Measurements from ENCODE around the gene KIR3DL3. TPM values are rescaled to one million over a fixed set of nuclear protein-coding genes. Genes with fewer than 3 reads are reported as not detected.
"Not testable (repeated sequence)": the region's sequence is repeated elsewhere in the genome, so short reads cannot be mapped to it uniquely, and the experiment has no call there.

KIR3DL3 gene
- polyA plus RNA-seq, 4 donors, result not detected

- 56 to 64% (median 62%) methylated on average over 3 of the region's 3 CpGs for WGBS, 3 donors
- Histone ChIP-seq H3K4me1 (ENCODE audit: control insufficient read depth in 3 of 3, insufficient read depth in 2 of 3, low read depth in 1 of 3, low read length in 2 of 3) (no peaks in the 10 kb centered on the region), H3K27me3 (ENCODE audit: control insufficient read depth in 3 of 3, insufficient read depth in 3 of 3, low read length in 3 of 3) (no peaks in the 10 kb centered on the region), H3K27ac (ENCODE audit: low read depth in 1 of 3, low read length in 2 of 3) (no peak overlapping the region), H3K9me3 (ENCODE audit: control insufficient read depth in 2 of 2, insufficient read depth in 1 of 2, low read depth in 1 of 2, low read length in 1 of 2) (peaks cover 0 to 4% of the 10 kb centered on the region in 2 donors), H3K36me3 (ENCODE audit: control insufficient read depth in 3 of 3, insufficient read depth in 2 of 3, low read depth in 1 of 3, low read length in 3 of 3) (no peaks in the 10 kb centered on the region), H3K4me3 (ENCODE audit: low read depth in 1 of 3, low read length in 3 of 3) (no peak overlapping the region)
- FAIRE-seq (no peak), DNase-seq (no peak)
Observed at GRCh38 chr19:54724644-54725043, 402 bp downstream of the KIR3DL3 start.

DNA sequence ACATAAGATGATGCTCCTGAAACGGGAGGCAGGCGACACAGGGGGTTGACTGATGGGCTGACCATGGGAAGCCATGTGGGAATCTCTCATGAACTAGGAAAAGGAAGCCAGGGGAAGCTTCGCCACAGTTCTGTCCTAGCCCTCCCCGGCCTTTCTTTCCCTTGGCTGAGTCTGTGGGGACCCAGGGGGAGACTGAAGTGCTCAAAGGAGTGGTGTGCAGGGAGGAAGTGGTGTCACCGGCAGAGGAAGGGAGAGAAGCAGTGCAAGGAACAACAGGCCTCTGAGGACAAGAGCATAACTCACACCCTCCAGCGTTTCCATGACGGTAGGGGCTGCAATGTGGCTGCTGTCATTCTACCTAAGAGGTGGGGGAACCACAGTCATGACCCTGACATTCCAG lies 1.1 kb downstream of the KIR3DL3 start:
- no peak for DNase-seq
- WGBS, 3 donors, result 76 to 84% (median 78%) methylated on average over 7 of the region's 7 CpGs
- no peak for FAIRE-seq
- Histone ChIP-seq H3K27ac (ENCODE audit: low read depth in 1 of 3, low read length in 2 of 3) (no peak overlapping the region), H3K9me3 (ENCODE audit: control insufficient read depth in 2 of 2, insufficient read depth in 1 of 2, low read depth in 1 of 2, low read length in 1 of 2) (peaks cover 0 to 4% of the 10 kb centered on the region in 2 donors), H3K36me3 (ENCODE audit: control insufficient read depth in 3 of 3, insufficient read depth in 2 of 3, low read depth in 1 of 3, low read length in 3 of 3) (no peaks in the 10 kb centered on the region), H3K27me3 (ENCODE audit: control insufficient read depth in 3 of 3, insufficient read depth in 3 of 3, low read length in 3 of 3) (no peaks in the 10 kb centered on the region), H3K4me3 (ENCODE audit: low read depth in 1 of 3, low read length in 3 of 3) (no peak overlapping the region), H3K4me1 (ENCODE audit: control insufficient read depth in 3 of 3, insufficient read depth in 2 of 3, low read depth in 1 of 3, low read length in 2 of 3) (no peaks in the 10 kb centered on the region)

- no peak for FAIRE-seq
- no peak overlapping the region for H3K4me3 ChIP-seq (ENCODE audit: low read depth in 1 of 3, low read length in 3 of 3)
- no peak for DNase-seq
- no peaks in the 10 kb centered on the region for H3K4me1 ChIP-seq (ENCODE audit: control insufficient read depth in 3 of 3, insufficient read depth in 2 of 3, low read depth in 1 of 3, low read length in 2 of 3)
- peaks cover 0 to 4% of the 10 kb centered on the region in 2 donors for H3K9me3 ChIP-seq (ENCODE audit: control insufficient read depth in 2 of 2, insufficient read depth in 1 of 2, low read depth in 1 of 2, low read length in 1 of 2)
- no peaks in the 10 kb centered on the region for H3K36me3 ChIP-seq (ENCODE audit: control insufficient read depth in 3 of 3, insufficient read depth in 2 of 3, low read depth in 1 of 3, low read length in 3 of 3)
- WGBS, 3 donors, result 70 to 80% (median 73%) methylated on average over 10 of the region's 10 CpGs
- H3K27ac ChIP-seq (ENCODE audit: low read depth in 1 of 3, low read length in 2 of 3), result no peak overlapping the region
- H3K27me3 ChIP-seq (ENCODE audit: control insufficient read depth in 3 of 3, insufficient read depth in 3 of 3, low read length in 3 of 3), result no peaks in the 10 kb centered on the region
Observed at GRCh38 chr19:54727562-54727961, 3.3 kb downstream of the KIR3DL3 start.

DNA sequence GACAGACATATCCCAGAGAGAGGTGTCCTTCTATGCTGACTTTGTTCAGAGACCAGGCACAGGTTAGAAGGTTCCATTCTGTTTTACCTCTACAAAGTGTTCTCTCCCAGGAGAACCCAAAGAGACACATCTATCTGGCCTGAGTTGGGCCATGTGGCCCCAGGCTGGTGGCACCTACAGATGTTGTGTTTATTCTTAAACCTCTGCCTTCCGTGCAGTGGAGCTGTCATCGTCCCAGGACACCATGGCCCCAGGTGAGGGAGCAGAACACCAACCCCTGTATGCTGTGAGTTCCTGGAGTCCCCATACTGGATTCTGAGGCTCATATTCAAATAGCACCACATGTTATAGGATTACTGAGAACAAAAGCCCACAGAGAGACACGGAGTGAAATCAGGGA lies 3.9 kb downstream of the KIR3DL3 start:
- FAIRE-seq, result no peak
- WGBS, 3 donors, result 53 to 71% (median 66%) methylated on average over 3 of the region's 3 CpGs

DNA sequence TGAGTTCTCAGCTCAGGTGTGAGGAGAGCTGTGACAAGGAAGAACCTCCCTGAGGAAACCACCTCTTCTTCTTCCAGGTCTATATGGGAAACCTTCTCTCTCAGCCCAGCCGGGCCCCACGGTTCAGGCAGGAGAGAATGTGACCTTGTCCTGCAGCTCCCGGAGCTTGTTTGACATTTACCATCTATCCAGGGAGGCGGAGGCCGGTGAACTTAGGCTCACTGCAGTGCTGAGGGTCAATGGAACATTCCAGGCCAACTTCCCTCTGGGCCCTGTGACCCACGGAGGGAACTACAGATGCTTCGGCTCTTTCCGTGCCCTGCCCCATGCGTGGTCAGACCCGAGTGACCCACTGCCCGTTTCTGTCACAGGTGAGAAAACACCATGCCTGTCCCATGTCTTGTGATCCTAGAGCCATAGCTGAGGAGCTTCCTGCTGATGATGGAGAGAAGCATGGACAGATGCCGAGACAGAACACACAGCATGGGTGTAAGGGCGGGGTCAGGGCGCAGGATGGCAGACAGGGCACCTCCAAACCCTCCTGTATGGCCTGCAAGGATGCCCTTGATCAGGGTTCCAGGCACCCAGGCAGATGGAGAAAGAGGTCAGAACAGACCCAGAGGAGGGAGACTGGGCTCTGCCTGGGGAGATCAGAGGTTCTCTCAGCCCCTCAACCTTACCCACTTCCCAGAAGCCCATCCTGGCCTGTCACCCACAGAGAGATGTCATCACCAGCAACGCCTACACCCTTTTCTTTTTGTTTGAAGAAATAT lies 5.4 kb downstream of the KIR3DL3 start:
- Histone ChIP-seq H3K4me1 (ENCODE audit: control insufficient read depth in 3 of 3, insufficient read depth in 2 of 3, low read depth in 1 of 3, low read length in 2 of 3) (no peaks in the 10 kb centered on the region), H3K9me3 (ENCODE audit: control insufficient read depth in 2 of 2, insufficient read depth in 1 of 2, low read depth in 1 of 2, low read length in 1 of 2) (peaks cover 0 to 7% of the 10 kb centered on the region in 2 donors), H3K27ac (ENCODE audit: low read depth in 1 of 3, low read length in 2 of 3) (no peak overlapping the region), H3K4me3 (ENCODE audit: low read depth in 1 of 3, low read length in 3 of 3) (no peak overlapping the region), H3K36me3 (ENCODE audit: control insufficient read depth in 3 of 3, insufficient read depth in 2 of 3, low read depth in 1 of 3, low read length in 3 of 3) (no peaks in the 10 kb centered on the region), H3K27me3 (ENCODE audit: control insufficient read depth in 3 of 3, insufficient read depth in 3 of 3, low read length in 3 of 3) (no peaks in the 10 kb centered on the region)
- 67 to 75% (median 70%) methylated on average over 15 of the region's 15 CpGs for WGBS, 3 donors
- DNase-seq, result no peak
- no peak for FAIRE-seq

More for the DNA sequence above, 3.9 kb downstream of the KIR3DL3 start:
- Histone ChIP-seq H3K27me3 (ENCODE audit: control insufficient read depth in 3 of 3, insufficient read depth in 3 of 3, low read length in 3 of 3) (no peaks in the 10 kb centered on the region), H3K27ac (ENCODE audit: low read depth in 1 of 3, low read length in 2 of 3) (no peak overlapping the region), H3K36me3 (ENCODE audit: control insufficient read depth in 3 of 3, insufficient read depth in 2 of 3, low read depth in 1 of 3, low read length in 3 of 3) (no peaks in the 10 kb centered on the region), H3K9me3 (ENCODE audit: control insufficient read depth in 2 of 2, insufficient read depth in 1 of 2, low read depth in 1 of 2, low read length in 1 of 2) (peaks cover 0 to 4% of the 10 kb centered on the region in 2 donors), H3K4me3 (ENCODE audit: low read depth in 1 of 3, low read length in 3 of 3) (no peak overlapping the region), H3K4me1 (ENCODE audit: control insufficient read depth in 3 of 3, insufficient read depth in 2 of 3, low read depth in 1 of 3, low read length in 2 of 3) (no peaks in the 10 kb centered on the region)
- no peak for DNase-seq

DNA sequence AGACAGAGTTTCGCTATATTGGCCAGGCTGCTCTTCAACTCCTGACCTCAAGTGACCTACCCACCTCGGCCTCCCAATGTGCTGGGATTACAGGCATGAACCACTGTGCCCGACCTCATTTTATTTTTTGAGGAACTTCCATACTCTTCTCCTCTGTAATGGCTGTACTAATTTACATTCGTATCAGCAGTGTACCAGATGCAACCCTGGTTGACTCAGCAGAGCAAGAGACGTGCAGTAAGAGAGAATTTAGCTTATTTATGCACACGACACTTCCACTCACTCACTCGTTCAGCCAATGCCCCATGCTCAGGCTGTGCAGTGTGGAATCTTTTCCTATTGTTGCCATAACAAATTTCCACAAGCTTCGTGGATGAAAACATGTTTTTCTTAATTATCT lies 6.9 kb downstream of the KIR3DL3 start:
- Histone ChIP-seq H3K27ac (ENCODE audit: low read depth in 1 of 3, low read length in 2 of 3) (no peak overlapping the region), H3K27me3 (ENCODE audit: control insufficient read depth in 3 of 3, insufficient read depth in 3 of 3, low read length in 3 of 3) (no peaks in the 10 kb centered on the region), H3K4me3 (ENCODE audit: low read depth in 1 of 3, low read length in 3 of 3) (no peak overlapping the region), H3K9me3 (ENCODE audit: control insufficient read depth in 2 of 2, insufficient read depth in 1 of 2, low read depth in 1 of 2, low read length in 1 of 2) (peaks cover 0 to 5% of the 10 kb centered on the region in 2 donors), H3K4me1 (ENCODE audit: control insufficient read depth in 3 of 3, insufficient read depth in 2 of 3, low read depth in 1 of 3, low read length in 2 of 3) (no peaks in the 10 kb centered on the region), H3K36me3 (ENCODE audit: control insufficient read depth in 3 of 3, insufficient read depth in 2 of 3, low read depth in 1 of 3, low read length in 3 of 3) (no peaks in the 10 kb centered on the region)
- WGBS, 3 donors, result 50 to 60% (median 56%) methylated on average over 8 of the region's 8 CpGs
- FAIRE-seq (no peak), DNase-seq (no peak)

DNA sequence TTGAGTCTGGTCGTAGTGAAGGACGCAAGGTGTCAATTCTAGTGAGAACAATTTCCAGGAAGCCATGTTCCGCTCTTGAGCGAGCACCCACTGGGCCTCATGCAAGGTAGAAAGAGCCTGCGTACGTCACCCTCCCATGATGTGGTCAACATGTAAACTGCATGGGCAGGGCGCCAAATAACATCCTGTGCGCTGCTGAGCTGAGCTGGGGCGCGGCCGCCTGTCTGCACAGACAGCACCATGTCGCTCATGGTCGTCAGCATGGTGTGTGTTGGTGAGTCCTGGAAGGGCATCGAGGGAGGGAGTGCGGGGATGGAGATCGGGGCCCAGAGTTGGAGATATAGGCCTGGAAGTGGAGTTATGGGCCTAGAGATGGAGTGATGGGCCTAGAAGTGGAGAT lies 14.1 kb downstream of the KIR3DL3 start, which contains the start of gene KIR2DL3:
Gene KIR2DL3, plus strand, starts transcription at position 208 of the 400 bp plus-strand sequence. Its CDS starts 33 bp downstream, at position 241.
- WGBS, 3 donors, result 89 to 95% (median 89%) methylated on average over 14 to 16 of the region's 16 CpGs
- not testable (repeated sequence) for DNase-seq; H3K27ac ChIP-seq (ENCODE audit: low read depth in 1 of 3, low read length in 2 of 3); H3K4me3 ChIP-seq (ENCODE audit: low read depth in 1 of 3, low read length in 3 of 3); H3K27me3 ChIP-seq (ENCODE audit: control insufficient read depth in 3 of 3, insufficient read depth in 3 of 3, low read length in 3 of 3); H3K4me1 ChIP-seq (ENCODE audit: control insufficient read depth in 3 of 3, insufficient read depth in 2 of 3, low read depth in 1 of 3, low read length in 2 of 3); FAIRE-seq; H3K36me3 ChIP-seq (ENCODE audit: control insufficient read depth in 3 of 3, insufficient read depth in 2 of 3, low read depth in 1 of 3, low read length in 3 of 3)
- peaks cover 0 to 10% of the 10 kb centered on the region in 2 donors for H3K9me3 ChIP-seq (ENCODE audit: control insufficient read depth in 2 of 2, insufficient read depth in 1 of 2, low read depth in 1 of 2, low read length in 1 of 2)

- H3K4me1 ChIP-seq (ENCODE audit: control insufficient read depth in 3 of 3, insufficient read depth in 2 of 3, low read depth in 1 of 3, low read length in 2 of 3), result no peaks in the 10 kb centered on the region
- no peaks in the 10 kb centered on the region for H3K36me3 ChIP-seq (ENCODE audit: control insufficient read depth in 3 of 3, insufficient read depth in 2 of 3, low read depth in 1 of 3, low read length in 3 of 3)
- 70 to 93% (median 80%) methylated on average over 1 of the region's 1 CpG for WGBS, 3 donors
- no peak for FAIRE-seq
- DNase-seq, result no peak
- no peak overlapping the region for H3K4me3 ChIP-seq (ENCODE audit: low read depth in 1 of 3, low read length in 3 of 3)
- H3K9me3 ChIP-seq (ENCODE audit: control insufficient read depth in 2 of 2, insufficient read depth in 1 of 2, low read depth in 1 of 2, low read length in 1 of 2), result peaks cover 0 to 8% of the 10 kb centered on the region in 2 donors
- no peak overlapping the region for H3K27ac ChIP-seq (ENCODE audit: low read depth in 1 of 3, low read length in 2 of 3)
- H3K27me3 ChIP-seq (ENCODE audit: control insufficient read depth in 3 of 3, insufficient read depth in 3 of 3, low read length in 3 of 3), result no peaks in the 10 kb centered on the region
Observed at GRCh38 chr19:54738715-54739114, 14.5 kb downstream of the KIR3DL3 start.
